ENCODE measurements around the gene ESRRA.

DNA sequence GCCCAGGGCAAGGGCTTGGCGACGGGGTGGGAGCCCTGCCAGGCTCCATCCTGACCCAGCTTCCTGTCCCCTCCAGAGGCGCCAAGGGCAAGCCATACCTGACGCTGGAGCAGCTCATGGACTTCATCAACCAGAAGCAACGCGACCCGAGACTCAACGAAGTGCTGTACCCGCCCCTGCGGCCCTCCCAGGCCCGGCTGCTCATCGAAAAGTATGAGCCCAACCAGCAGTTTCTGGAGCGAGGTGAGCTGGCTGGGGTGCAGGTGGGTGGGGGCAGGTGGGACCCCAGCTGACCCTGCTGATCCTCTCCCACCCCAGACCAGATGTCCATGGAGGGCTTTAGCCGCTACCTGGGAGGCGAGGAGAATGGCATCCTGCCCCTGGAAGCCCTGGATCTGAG, 49.0 kb upstream of the ESRRA start:
- no peak for TF ChIP-seq KLF15 (CRISPR knock-in tag; IDR thresholded peaks at IDR 0.05; ENCODE audit: borderline replicate concordance)
- no peak for TF ChIP-seq SATB2 (CRISPR knock-in tag; IDR thresholded peaks at IDR 0.05)
- TF ChIP-seq POLR2AphosphoS5 (IDR thresholded peaks at IDR 0.05; ENCODE audit: low read depth, low read length), result no peak
- no peak for TF ChIP-seq NPAS2 (CRISPR knock-in tag; IDR thresholded peaks at IDR 0.05; ENCODE audit: borderline replicate concordance)
- TF ChIP-seq, protein P1, sequence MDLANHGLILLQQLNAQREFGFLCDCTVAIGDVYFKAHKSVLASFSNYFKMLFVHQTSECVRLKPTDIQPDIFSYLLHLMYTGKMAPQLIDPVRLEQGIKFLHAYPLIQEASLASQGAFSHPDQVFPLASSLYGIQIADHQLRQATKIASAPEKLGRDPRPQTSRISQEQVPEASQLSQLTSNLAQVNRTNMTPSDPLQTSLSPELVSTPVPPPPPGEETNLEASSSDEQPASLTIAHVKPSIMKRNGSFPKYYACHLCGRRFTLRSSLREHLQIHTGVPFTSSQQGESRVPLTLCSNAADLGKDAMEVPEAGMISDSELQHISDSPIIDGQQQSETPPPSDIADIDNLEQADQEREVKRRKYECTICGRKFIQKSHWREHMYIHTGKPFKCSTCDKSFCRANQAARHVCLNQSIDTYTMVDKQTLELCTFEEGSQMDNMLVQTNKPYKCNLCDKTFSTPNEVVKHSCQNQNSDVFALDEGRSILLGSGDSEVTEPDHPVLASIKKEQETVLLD (CRISPR knock-in tag; IDR thresholded peaks at IDR 0.05; ENCODE audit: low read depth), result no peak
- no peak for TF ChIP-seq ZKSCAN1 (IDR thresholded peaks at IDR 0.05; ENCODE audit: low read length)
- TF ChIP-seq SIN3A (IDR thresholded peaks at IDR 0.05; ENCODE audit: borderline replicate concordance, low read depth, low read length), result no peak
- TF ChIP-seq, protein P2, sequence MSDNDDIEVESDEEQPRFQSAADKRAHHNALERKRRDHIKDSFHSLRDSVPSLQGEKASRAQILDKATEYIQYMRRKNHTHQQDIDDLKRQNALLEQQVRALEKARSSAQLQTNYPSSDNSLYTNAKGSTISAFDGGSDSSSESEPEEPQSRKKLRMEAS (IDR thresholded peaks at IDR 0.05), result no peak
- TF ChIP-seq, protein P3, sequence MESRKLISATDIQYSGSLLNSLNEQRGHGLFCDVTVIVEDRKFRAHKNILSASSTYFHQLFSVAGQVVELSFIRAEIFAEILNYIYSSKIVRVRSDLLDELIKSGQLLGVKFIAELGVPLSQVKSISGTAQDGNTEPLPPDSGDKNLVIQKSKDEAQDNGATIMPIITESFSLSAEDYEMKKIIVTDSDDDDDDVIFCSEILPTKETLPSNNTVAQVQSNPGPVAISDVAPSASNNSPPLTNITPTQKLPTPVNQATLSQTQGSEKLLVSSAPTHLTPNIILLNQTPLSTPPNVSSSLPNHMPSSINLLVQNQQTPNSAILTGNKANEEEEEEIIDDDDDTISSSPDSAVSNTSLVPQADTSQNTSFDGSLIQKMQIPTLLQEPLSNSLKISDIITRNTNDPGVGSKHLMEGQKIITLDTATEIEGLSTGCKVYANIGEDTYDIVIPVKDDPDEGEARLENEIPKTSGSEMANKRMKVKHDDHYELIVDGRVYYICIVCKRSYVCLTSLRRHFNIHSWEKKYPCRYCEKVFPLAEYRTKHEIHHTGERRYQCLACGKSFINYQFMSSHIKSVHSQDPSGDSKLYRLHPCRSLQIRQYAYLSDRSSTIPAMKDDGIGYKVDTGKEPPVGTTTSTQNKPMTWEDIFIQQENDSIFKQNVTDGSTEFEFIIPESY (CRISPR knock-in tag; IDR thresholded peaks at IDR 0.05), result no peak
- TF ChIP-seq, protein P4, sequence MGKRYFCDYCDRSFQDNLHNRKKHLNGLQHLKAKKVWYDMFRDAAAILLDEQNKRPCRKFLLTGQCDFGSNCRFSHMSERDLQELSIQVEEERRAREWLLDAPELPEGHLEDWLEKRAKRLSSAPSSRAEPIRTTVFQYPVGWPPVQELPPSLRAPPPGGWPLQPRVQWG (CRISPR knock-in tag; IDR thresholded peaks at IDR 0.05; ENCODE audit: borderline replicate concordance, low read depth), result no peak
- TF ChIP-seq, protein P5, sequence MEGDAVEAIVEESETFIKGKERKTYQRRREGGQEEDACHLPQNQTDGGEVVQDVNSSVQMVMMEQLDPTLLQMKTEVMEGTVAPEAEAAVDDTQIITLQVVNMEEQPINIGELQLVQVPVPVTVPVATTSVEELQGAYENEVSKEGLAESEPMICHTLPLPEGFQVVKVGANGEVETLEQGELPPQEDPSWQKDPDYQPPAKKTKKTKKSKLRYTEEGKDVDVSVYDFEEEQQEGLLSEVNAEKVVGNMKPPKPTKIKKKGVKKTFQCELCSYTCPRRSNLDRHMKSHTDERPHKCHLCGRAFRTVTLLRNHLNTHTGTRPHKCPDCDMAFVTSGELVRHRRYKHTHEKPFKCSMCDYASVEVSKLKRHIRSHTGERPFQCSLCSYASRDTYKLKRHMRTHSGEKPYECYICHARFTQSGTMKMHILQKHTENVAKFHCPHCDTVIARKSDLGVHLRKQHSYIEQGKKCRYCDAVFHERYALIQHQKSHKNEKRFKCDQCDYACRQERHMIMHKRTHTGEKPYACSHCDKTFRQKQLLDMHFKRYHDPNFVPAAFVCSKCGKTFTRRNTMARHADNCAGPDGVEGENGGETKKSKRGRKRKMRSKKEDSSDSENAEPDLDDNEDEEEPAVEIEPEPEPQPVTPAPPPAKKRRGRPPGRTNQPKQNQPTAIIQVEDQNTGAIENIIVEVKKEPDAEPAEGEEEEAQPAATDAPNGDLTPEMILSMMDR (CRISPR knock-in tag; IDR thresholded peaks at IDR 0.05), result no peak
- no peak for TF ChIP-seq MAFK (conservative IDR thresholded peaks at IDR 0.05 in 1 of 2, IDR thresholded peaks at IDR 0.05 in 1 of 2; ENCODE audit: low read length in 2 of 2)
- no peak for TF ChIP-seq ZNF879 (CRISPR knock-in tag; IDR thresholded peaks at IDR 0.05)
